Measurements from ENCODE around the gene YWHAB. TPM values are rescaled to one million over a fixed set of nuclear protein-coding genes. Genes with fewer than 3 reads are reported as not detected.
A peak's percentile ranks its signal among the peaks of the same experiment; 100 is the strongest.

Gene YWHAB
- total RNA-seq, result 100 to 1,000 TPM; 125 to 155 (median 139) TPM

DNA sequence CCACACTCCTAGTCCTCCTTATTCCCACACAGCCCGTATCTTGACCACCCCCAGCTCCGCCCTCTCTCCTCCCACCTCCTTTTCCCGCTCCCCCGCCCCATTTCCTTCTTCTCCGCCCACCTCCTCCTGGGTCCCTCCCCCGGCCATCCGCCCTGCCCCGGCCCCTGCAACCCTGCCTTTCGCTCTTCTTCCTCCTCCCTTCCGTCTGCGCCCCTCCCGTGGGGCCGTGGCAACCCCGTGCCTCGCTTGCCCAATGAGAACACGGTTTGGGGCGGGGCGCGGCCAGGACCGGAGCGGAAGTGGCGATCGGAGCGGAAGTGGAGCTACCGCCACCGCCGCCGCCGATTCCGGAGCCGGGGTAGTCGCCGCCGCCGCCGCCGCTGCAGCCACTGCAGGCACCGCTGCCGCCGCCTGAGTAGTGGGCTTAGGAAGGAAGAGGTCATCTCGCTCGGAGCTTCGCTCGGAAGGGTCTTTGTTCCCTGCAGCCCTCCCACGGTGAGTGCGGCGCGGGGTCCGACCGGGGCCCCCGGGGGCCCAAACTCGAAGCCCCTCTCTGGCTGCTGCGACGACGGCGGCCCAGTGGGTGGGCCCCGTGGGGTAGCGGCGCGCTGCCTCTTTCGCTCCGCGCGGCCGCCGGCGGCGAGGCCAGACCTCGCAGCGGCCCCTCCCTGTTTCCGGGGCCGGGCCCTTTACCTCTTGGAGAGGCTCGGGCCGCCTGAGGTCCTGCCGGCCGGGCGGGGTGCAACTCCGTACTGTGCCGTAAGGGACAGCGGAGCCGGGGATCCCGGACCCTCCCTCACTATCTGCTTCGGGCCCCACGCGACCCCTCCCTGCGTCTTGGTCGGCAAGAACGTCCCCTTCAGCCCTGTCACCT lies at the start of gene YWHAB:
Gene YWHAB (plus strand): TSS at position 314 of the 874 bp plus-strand sequence. CDS start 15,829 bp downstream, outside the sequence.
- peak; percentile 98 for DNase-seq (ENCODE audit: low spot score in 2 of 2)
- Histone ChIP-seq H3K4me3 (peak within 1 kb of the TSS; percentile 96 to 98 (median 97)), H3K27ac (peak within 1 kb of the TSS; percentile 97 to 98), H3K36me3 (no peaks in the 10 kb centered on the region), H3K9me3 (no peaks in the 10 kb centered on the region), H3K4me1 (peaks cover 0 to 13% of the 10 kb centered on the region in 2 donors), H3K27me3 (no peaks in the 10 kb centered on the region)
- peak; percentile 75 for TF ChIP-seq POLR2A (IDR thresholded peaks at IDR 0.05)
- peak in 1 of 3 donors; percentile 25 for TF ChIP-seq CTCF (IDR thresholded peaks at IDR 0.05)
- TF ChIP-seq POLR2AphosphoS5 (IDR thresholded peaks at IDR 0.05), result peak; percentile 74 to 89 (median 84)
- intact Hi-C loops (cut with DNase I; ENCODE audit: low total_unique reads), result loop anchor here (5.0 kb wide), 1 partner anchor 673 kb away; the partner anchor contains the start of gene OSER1

GRCh38 chr20:44836601-44837120 lies 48.8 kb upstream of the YWHAB start:
- intact Hi-C loops (cut with DNase I; ENCODE audit: low total_unique reads), result no loop called here
- Histone ChIP-seq H3K4me3 (no peak overlapping the region), H3K27ac (no peak overlapping the region), H3K36me3 (no peaks in the 10 kb centered on the region), H3K27me3 (peaks cover 0 to 4% of the 10 kb centered on the region in 2 donors), H3K4me1 (no peaks in the 10 kb centered on the region), H3K9me3 (no peaks in the 10 kb centered on the region)
- DNase-seq (ENCODE audit: low spot score in 2 of 2), result no peak
- TF ChIP-seq CTCF (IDR thresholded peaks at IDR 0.05) (no peak), POLR2A (IDR thresholded peaks at IDR 0.05) (no peak), POLR2AphosphoS5 (IDR thresholded peaks at IDR 0.05) (no peak)

DNA sequence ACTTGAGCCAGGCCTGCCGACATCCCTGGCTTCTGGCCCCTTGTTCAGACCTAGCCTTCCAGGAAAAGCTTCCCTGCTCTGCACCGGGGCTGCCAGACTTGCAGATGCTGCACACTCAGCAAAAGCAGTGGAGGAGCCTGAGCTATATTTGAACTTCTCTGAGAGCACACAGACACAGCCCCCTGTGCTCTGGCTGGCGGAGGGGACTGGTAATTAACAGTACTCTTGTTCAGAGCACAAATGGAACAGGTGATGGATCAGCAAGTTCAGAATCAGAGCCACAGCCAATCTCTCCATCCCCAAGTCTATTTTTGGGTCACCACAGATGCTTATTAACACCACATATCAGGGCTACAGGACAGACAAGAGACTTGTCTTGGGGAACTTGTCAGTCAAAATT lies 47.6 kb upstream of the YWHAB start:
- no peak for DNase-seq (ENCODE audit: low spot score in 2 of 2)
- no peak for TF ChIP-seq POLR2AphosphoS5 (IDR thresholded peaks at IDR 0.05)
- no peak for TF ChIP-seq POLR2A (IDR thresholded peaks at IDR 0.05)
- no peak for TF ChIP-seq CTCF (IDR thresholded peaks at IDR 0.05)
- peaks cover 0 to 4% of the 10 kb centered on the region in 2 donors for H3K27me3 ChIP-seq
- H3K4me1 ChIP-seq, result no peaks in the 10 kb centered on the region
- no peak overlapping the region for H3K27ac ChIP-seq
- H3K4me3 ChIP-seq, result no peak overlapping the region
- H3K9me3 ChIP-seq, result no peaks in the 10 kb centered on the region
- no peaks in the 10 kb centered on the region for H3K36me3 ChIP-seq
- intact Hi-C loops (cut with DNase I; ENCODE audit: low total_unique reads), result no loop called here

DNA sequence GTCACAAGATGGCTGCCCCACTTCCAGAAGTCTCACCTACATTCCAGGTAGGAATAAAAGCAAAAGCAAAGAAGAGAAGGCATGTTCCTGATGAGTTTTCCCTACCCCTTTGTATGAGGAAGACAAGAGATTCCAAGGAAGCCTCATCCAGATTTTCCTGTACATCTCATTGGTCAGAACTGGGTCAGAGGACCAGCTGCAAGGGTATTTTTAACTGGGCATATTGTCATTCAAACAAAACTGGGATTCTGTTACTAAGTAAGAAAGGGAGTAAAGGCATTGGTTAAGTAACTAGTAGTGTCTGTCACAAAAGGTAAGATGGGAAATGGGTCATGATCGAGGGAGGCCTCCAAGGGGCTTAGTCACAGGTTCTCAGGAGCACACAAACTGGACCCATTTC lies 47.0 kb upstream of the YWHAB start:
- DNase-seq (ENCODE audit: low spot score in 2 of 2), result no peak
- Histone ChIP-seq H3K9me3 (no peaks in the 10 kb centered on the region), H3K27me3 (peaks cover 0 to 4% of the 10 kb centered on the region in 2 donors), H3K36me3 (no peaks in the 10 kb centered on the region), H3K27ac (no peak overlapping the region), H3K4me3 (no peak overlapping the region), H3K4me1 (no peaks in the 10 kb centered on the region)
- intact Hi-C loops (cut with DNase I; ENCODE audit: low total_unique reads), result no loop called here
- TF ChIP-seq POLR2AphosphoS5 (IDR thresholded peaks at IDR 0.05), result no peak
- TF ChIP-seq POLR2A (IDR thresholded peaks at IDR 0.05), result no peak
- TF ChIP-seq CTCF (IDR thresholded peaks at IDR 0.05), result no peak

GRCh38 chr20:44839481-44839880 lies 46.0 kb upstream of the YWHAB start:
- peaks cover 0 to 4% of the 10 kb centered on the region in 2 donors for H3K27me3 ChIP-seq

More at GRCh38 chr20:44839481-44839880, 46.0 kb upstream of the YWHAB start:
- no peak for DNase-seq (ENCODE audit: low spot score in 2 of 2)
- TF ChIP-seq CTCF (IDR thresholded peaks at IDR 0.05), result no peak
- TF ChIP-seq POLR2AphosphoS5 (IDR thresholded peaks at IDR 0.05), result no peak
- TF ChIP-seq POLR2A (IDR thresholded peaks at IDR 0.05), result no peak
- intact Hi-C loops (cut with DNase I; ENCODE audit: low total_unique reads), result no loop called here
- H3K4me1 ChIP-seq, result no peaks in the 10 kb centered on the region
- H3K4me3 ChIP-seq, result no peak overlapping the region
- no peaks in the 10 kb centered on the region for H3K36me3 ChIP-seq
- no peaks in the 10 kb centered on the region for H3K9me3 ChIP-seq
- no peak overlapping the region for H3K27ac ChIP-seq
